HFF-Myc (cell line): ENCODE measurements around the gene SAMD13.
A peak's percentile ranks its signal among the peaks of the same experiment; 100 is the strongest.

Experiments
- DNase-seq: peaks from one replicate; pipeline ENCODE4 v3.0.0-alpha.2; 2011; ENCODE audit warnings: low read depth; ENCODE audit errors: extremely low read depth
- H3K4me3 ChIP-seq: replicated peaks from 2 replicates; pipeline ENCODE4 v1.5.1; 2011; ENCODE audit warnings: low read depth, mild to moderate bottlenecking, control low read depth, low read length
- CTCF ChIP-seq: IDR thresholded peaks from 2 replicates; pipeline ENCODE4 v1.5.1; 2012; ENCODE audit warnings: mild to moderate bottlenecking, low read depth, low read length, control low read depth; ENCODE audit errors: missing control alignments

Gene SAMD13

GRCh38 chr1:84294751-84295150 lies 6.8 kb upstream of the SAMD13 start:
- DNase-seq: no peak
- no peak overlapping the region for H3K4me3 ChIP-seq
- TF ChIP-seq CTCF: no peak

- DNase-seq: no peak
- H3K4me3 ChIP-seq: peak overlapping the region; percentile 65
- TF ChIP-seq CTCF: no peak
Observed at GRCh38 chr1:84297546-84298244, 3.8 kb upstream of the SAMD13 start.

- DNase-seq: no peak
- TF ChIP-seq CTCF: no peak
- H3K4me3 ChIP-seq: peak overlapping the region; percentile 65
Observed at GRCh38 chr1:84298328-84298683, 3.2 kb upstream of the SAMD13 start.

- no peak for DNase-seq
- H3K4me3 ChIP-seq: peak overlapping the region; percentile 65
- TF ChIP-seq CTCF: no peak
Observed at GRCh38 chr1:84298684-84299535, 2.6 kb upstream of the SAMD13 start.

GRCh38 chr1:84299536-84300170 lies 1.9 kb upstream of the SAMD13 start:
- peak overlapping the region; percentile 65 for H3K4me3 ChIP-seq
- TF ChIP-seq CTCF: no peak
- no peak for DNase-seq

- H3K4me3 ChIP-seq: no peak overlapping the region
- no peak for DNase-seq
- TF ChIP-seq CTCF: no peak
Observed at GRCh38 chr1:84300501-84300900, 1.0 kb upstream of the SAMD13 start.
